ENCODE data around the gene METTL2A.
A peak's percentile ranks its signal among the peaks of the same experiment; 100 is the strongest.

METTL2A gene, protein sequence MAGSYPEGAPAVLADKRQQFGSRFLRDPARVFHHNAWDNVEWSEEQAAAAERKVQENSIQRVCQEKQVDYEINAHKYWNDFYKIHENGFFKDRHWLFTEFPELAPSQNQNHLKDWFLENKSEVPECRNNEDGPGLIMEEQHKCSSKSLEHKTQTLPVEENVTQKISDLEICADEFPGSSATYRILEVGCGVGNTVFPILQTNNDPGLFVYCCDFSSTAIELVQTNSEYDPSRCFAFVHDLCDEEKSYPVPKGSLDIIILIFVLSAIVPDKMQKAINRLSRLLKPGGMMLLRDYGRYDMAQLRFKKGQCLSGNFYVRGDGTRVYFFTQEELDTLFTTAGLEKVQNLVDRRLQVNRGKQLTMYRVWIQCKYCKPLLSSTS

GRCh38 chr17:62423647-62424461, at the start of gene METTL2A:
Gene METTL2A, plus strand, starts transcription at chr17:62423897. Its CDS starts 6 bp downstream, at chr17:62423903.
- TF ChIP-seq CTCF (conservative IDR thresholded peaks at IDR 0.05; ENCODE audit: low read length) = peak; percentile 25
- peak; percentile 76 for DNase-seq (ENCODE audit: low read depth)
- H3K4me3 ChIP-seq (ENCODE audit: low read length) = peak within 1 kb of the TSS; percentile 76

GRCh38 chr17:62380253-62380652, 43.4 kb upstream of the METTL2A start, which contains the start of gene EFCAB3:
Gene EFCAB3, plus strand, starts transcription at chr17:62380553. Its CDS starts 2,427 bp downstream, at chr17:62382980.
- no peak for DNase-seq (ENCODE audit: low read depth)
- no peak for TF ChIP-seq CTCF (conservative IDR thresholded peaks at IDR 0.05; ENCODE audit: low read length)
- H3K4me3 ChIP-seq (ENCODE audit: low read length) = no peak within 1 kb of the TSS

GRCh38 chr17:62381561-62381960, 42.1 kb upstream of the METTL2A start:
- DNase-seq (ENCODE audit: low read depth) = no peak
- H3K4me3 ChIP-seq (ENCODE audit: low read length) = no peak overlapping the region
- no peak for TF ChIP-seq CTCF (conservative IDR thresholded peaks at IDR 0.05; ENCODE audit: low read length)

GRCh38 chr17:62388856-62389255, 34.8 kb upstream of the METTL2A start:
- no peak overlapping the region for H3K4me3 ChIP-seq (ENCODE audit: low read length)
- no peak for DNase-seq (ENCODE audit: low read depth)
- TF ChIP-seq CTCF (conservative IDR thresholded peaks at IDR 0.05; ENCODE audit: low read length) = no peak

- TF ChIP-seq CTCF (conservative IDR thresholded peaks at IDR 0.05; ENCODE audit: low read length) = no peak
- no peak overlapping the region for H3K4me3 ChIP-seq (ENCODE audit: low read length)
- DNase-seq (ENCODE audit: low read depth) = no peak
These were observed 30.8 kb upstream of the METTL2A start for GRCh38 chr17:62392908-62393307.

DNA sequence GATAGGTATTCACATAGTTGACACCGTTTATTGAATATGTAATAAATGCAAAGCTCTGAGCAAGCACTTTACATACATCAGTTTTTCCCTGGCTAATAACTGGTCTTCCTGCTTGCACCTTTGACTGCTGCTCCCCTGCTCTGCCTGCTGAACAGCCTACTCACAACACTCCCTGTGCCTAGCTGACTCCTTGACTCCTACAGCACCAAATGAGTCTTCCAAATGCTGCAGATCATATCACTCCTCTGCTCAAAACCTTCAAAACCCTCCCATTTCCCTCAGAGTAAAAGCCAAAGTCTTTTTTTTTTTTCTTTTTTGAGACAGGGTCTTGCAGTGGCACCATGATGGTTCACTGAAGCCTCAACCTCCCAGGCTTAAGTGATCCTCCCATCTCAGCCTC, 24.8 kb upstream of the METTL2A start:
- H3K4me3 ChIP-seq (ENCODE audit: low read length) = no peak overlapping the region
- no peak for DNase-seq (ENCODE audit: low read depth)
- no peak for TF ChIP-seq CTCF (conservative IDR thresholded peaks at IDR 0.05; ENCODE audit: low read length)

All from AG10803 (cell line).